Progenitor cell of endocrine pancreas (in vitro differentiated cells): ENCODE data around the gene ITGA8. TPM values are rescaled to one million over a fixed set of nuclear protein-coding genes. Genes with fewer than 3 reads are reported as not detected.

Source experiments
- DNase-seq: peaks from one replicate; pipeline ENCODE4 v3.0.0; 2021; ENCODE audit warnings: low spot score; ENCODE audit not compliant: unreplicated experiment
- H3K27ac Mint-ChIP-seq: 2 replicates; pipeline ENCODE4 v1.8.0; 2021; ENCODE audit warnings: mild to moderate bottlenecking, moderate library complexity, mixed read lengths
- H3K27me3 Mint-ChIP-seq: 2 replicates; pipeline ENCODE4 v1.8.0; 2021; ENCODE audit warnings: mixed read lengths
- H3K36me3 Mint-ChIP-seq: 2 replicates; pipeline ENCODE4 v1.8.0; 2022; ENCODE audit warnings: mixed read lengths; ENCODE audit not compliant: insufficient read depth
- H3K4me1 Mint-ChIP-seq: 2 replicates; pipeline ENCODE4 v1.8.0; 2021; ENCODE audit warnings: low read depth, mixed read lengths
- H3K4me3 Mint-ChIP-seq: 2 replicates; pipeline ENCODE4 v1.8.0; 2021; ENCODE audit warnings: low read depth, mild to moderate bottlenecking, moderate library complexity, mixed read lengths
- H3K9me3 Mint-ChIP-seq: 2 replicates; pipeline ENCODE4 v1.8.0; 2021; ENCODE audit warnings: low read depth, mixed read lengths
- CTCF ChIP-seq: fragments of 200-600 bp; sonication (generic); IDR thresholded peaks from one replicate; pipeline ENCODE4 v1.5.0; 2021; ENCODE audit warnings: antibody characterized with exemption, mild to moderate bottlenecking; ENCODE audit not compliant: unreplicated experiment
- total RNA-seq: library from RNA; stranded (reverse); gene quantifications from 2 replicates; pipeline ENCODE4 v1.2.1, GENCODE V29; 2021

The ITGA8 gene
- total RNA-seq, 1 donor from 2014 or later = not detected

GRCh38 chr10:15759265-15759664 lies 39.5 kb upstream of the ITGA8 start:
- H3K36me3 Mint-ChIP-seq = no peaks in the 10 kb centered on the region
- peaks cover 3% of the 10 kb centered on the region for H3K9me3 Mint-ChIP-seq
- H3K4me3 Mint-ChIP-seq = no peak overlapping the region
- H3K27ac Mint-ChIP-seq = no peak overlapping the region
- H3K4me1 Mint-ChIP-seq = peaks cover 3% of the 10 kb centered on the region
- no peak for DNase-seq
- H3K27me3 Mint-ChIP-seq = peaks cover 31% of the 10 kb centered on the region
- TF ChIP-seq CTCF = no peak

- Mint-ChIP-seq H3K27ac (no peak overlapping the region), H3K36me3 (no peaks in the 10 kb centered on the region), H3K4me3 (no peak overlapping the region), H3K27me3 (peaks cover 32% of the 10 kb centered on the region), H3K4me1 (peaks cover 3% of the 10 kb centered on the region), H3K9me3 (peaks cover 3% of the 10 kb centered on the region)
- no peak for TF ChIP-seq CTCF
- no peak for DNase-seq
Observed at GRCh38 chr10:15758618-15759017, 38.9 kb upstream of the ITGA8 start.

- Mint-ChIP-seq H3K36me3 (no peaks in the 10 kb centered on the region), H3K4me3 (no peak overlapping the region), H3K27me3 (peaks cover 30% of the 10 kb centered on the region), H3K9me3 (no peaks in the 10 kb centered on the region), H3K4me1 (peaks cover 3% of the 10 kb centered on the region), H3K27ac (no peak overlapping the region)
- TF ChIP-seq CTCF = no peak
- no peak for DNase-seq
Observed at GRCh38 chr10:15754937-15755336, 35.2 kb upstream of the ITGA8 start.

- Mint-ChIP-seq H3K4me3 (no peak overlapping the region), H3K9me3 (no peaks in the 10 kb centered on the region), H3K27me3 (peaks cover 13% of the 10 kb centered on the region), H3K4me1 (peaks cover 3% of the 10 kb centered on the region), H3K27ac (no peak overlapping the region), H3K36me3 (no peaks in the 10 kb centered on the region)
- DNase-seq = no peak
- no peak for TF ChIP-seq CTCF
Observed at GRCh38 chr10:15751046-15751445, 31.3 kb upstream of the ITGA8 start.

GRCh38 chr10:15748126-15748525 lies 28.4 kb upstream of the ITGA8 start:
- Mint-ChIP-seq H3K27me3 (peaks cover 7% of the 10 kb centered on the region), H3K4me1 (peaks cover 2% of the 10 kb centered on the region), H3K36me3 (no peaks in the 10 kb centered on the region), H3K4me3 (no peak overlapping the region), H3K9me3 (no peaks in the 10 kb centered on the region), H3K27ac (no peak overlapping the region)
- no peak for TF ChIP-seq CTCF
- no peak for DNase-seq
